Fibroblast of skin of left biceps (primary cell): Measurements from ENCODE around the gene APLNR.

Experiments used
- DNase-seq, 2 experiments: peaks; one replicate each; pipeline ENCODE4 v3.0.0-alpha.2; 2013; ENCODE audit warnings: low read depth in 2 of 2

Gene APLNR

DNA sequence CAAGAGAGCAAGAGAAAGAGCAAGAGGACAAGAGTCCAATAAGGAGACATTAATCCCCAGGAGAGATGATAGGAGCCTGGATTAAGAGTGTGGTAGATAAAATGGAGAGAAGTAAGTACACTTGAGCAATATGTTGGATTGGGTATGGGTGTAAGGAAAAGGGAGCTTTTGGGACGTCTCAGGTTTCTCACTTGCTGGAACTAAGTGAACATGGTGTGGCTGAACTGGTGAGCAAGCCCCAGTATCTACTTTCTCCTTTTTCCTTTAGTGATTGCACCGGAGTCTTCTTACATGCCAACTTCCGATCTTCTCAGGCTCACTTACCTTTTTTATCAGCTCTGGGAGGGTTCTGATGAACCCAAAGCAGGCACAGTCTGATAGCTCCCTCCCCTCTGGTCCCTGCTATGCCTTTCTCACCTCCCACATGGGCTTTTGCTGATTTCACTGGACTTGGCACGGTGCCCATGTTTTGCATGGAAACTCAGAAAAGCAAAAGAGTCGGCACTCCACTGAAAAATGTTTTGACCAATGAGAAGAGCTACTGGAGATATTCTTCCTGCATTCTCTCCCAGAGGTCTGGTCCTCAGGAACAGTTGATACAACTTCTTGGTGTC is 14.5 kb upstream of the APLNR start:
- DNase-seq, result no peak

DNA sequence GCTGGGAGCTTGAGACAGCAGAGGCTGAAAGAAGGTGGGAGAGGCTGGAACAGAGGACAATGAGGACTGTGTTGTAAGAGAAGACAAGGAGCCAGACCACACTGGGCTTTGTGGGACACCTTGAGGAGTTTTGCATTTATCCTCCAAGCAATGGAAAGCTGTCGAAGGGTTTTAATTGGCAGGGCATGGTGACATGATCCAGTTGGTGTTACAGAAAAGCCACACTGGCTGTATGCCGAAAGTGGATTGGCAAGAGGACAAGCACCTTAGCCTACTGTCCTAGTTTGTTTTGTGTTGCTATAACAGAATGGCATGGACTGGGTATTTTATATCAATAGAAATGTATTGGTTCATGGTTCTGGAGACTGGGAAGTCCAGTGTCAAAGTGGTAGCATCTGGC is 14.0 kb upstream of the APLNR start:
- DNase-seq, result no peak

DNA sequence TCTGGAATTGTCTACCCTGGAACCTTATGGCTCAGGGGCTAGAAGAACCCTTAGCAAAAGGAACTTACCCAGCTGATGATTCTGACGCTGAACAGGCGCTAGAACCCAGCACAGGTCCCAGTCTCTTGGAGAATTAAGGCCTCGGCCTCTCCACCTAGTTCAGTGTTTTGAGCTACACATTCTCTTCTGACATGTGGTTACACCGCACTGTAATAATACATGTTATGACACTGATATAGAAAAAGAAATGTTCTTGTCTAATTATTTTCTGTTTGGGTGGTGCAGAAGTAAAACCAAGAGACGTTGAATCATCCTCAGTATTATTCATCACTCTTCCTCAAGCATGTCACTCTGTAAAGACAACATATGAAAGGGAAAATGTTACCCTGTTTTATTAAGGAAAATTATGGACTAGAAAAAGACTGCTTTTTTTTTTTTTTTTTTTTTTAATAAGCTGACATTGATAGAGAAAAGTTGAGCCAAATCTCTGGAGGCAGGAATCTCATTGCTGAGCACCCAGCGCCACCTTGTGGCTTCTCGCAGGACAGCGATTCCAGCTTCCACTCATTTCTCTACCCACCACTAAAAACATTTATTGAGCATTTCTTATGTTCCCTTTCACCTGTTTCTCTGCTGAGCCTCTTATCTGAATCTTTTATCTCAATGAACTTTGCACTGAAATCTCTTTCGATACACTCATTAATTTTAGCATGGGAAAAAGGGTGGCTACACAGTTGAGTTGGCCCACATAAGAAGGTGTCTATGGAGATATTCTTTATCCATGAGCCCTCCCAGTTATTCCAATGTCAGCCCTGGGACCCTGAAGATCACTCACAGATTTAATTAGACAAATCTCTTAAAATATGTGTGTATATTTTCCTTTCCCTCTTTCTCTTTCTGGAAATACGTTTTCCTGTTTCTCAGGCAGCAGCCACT is 12.6 kb upstream of the APLNR start:
- DNase-seq, result peak; percentile 8 to 12

DNA sequence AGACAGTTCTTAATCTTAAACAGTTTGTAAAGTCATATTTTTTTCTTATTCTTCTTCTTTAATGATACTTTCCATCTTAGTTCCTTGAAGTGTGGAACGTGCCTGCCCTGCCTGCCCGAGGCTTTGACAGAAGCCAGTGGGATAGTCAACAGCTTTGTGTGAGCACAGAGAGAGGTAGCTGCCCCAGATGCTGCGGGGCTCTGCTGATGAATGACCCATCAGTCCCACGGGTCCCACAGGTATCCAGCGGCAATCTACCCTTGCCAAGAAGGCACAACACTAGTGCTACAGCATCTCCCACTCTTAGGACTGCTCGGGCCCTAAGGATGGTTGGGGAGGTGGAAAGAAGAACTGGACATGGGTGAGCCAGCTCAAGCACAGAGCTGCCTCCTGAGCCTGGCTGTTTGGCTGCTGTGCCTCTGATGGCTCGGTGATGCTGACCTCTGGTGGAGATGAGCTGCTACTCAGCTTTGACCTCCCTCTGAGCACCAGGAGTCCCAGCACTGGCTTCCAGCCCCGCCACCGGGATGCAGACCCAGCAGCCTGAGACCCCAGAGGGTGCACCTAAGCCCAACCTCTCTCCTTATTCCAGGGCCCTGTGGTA is 11.8 kb upstream of the APLNR start:
- peak; percentile 24 to 25 for DNase-seq

GRCh38 chr11:57244911-57245310 is 7.9 kb upstream of the APLNR start:
- DNase-seq, result no peak

DNA sequence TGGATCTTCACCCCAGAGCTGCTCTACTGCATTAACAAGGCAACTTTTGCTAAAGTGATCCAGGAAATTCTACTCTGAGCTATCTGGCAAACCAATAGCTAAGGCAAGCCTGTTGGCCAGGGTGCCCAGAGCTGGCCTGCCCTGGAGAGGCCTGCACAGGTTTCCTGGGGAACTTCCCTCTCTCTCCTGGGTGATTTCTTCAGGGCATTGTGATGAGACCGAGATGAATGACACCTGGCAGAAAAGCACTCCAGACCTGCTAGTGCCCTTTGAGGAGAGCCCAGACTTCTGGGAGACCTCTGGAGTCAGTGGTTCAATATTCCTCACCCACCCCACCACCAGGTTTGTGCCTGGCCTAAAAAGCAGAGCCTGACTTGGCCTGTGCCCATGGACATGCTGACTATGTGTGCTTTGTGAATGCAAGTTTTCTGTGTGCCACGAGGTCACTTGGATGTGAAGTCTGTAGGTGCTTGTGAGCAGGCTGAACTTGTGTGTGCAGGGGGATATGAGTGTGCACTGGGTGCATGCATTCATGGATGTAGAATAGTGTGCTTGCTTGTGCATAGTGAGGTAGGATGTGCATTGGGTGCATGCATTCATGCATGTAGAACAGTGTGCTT is 4.4 kb upstream of the APLNR start:
- DNase-seq, result no peak

DNA sequence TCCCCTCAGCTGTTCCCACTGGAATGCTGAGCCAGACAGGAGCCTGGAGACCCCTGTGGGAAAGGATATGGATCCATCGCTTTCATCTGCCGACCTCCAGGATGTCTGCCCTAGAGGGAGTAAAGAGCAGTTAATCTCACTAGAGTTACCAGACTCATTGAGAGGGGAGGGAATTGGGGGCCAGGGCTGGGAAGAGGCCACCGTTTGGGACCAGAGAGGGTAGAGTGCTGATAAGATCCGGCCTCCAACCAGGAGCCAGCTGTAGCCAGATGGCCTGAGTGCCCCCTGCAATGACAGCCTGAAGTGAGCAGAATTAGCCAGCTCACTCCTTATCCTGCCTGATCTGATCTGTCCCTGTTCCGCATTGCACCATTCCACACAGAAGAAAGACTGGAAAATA is 3.7 kb upstream of the APLNR start:
- no peak for DNase-seq

DNA sequence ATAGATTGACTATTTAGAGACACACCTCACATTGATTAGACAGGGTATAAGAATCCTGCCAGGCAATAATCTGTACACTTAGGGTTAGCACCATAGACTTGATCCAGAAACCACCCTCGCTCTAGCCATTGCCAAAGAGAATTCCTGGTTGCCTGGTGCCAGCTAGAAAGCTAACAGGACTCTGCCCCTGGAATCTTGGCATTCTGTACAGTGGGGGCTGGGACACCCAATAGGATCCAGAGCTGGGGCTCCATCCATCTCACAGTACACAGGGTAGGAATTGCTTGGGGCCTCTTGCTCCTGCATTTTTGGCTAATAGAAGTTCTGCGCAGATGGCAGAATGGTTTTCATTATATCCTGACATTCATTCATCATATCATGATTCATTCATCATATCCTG is 3.0 kb upstream of the APLNR start:
- DNase-seq, result no peak

DNA sequence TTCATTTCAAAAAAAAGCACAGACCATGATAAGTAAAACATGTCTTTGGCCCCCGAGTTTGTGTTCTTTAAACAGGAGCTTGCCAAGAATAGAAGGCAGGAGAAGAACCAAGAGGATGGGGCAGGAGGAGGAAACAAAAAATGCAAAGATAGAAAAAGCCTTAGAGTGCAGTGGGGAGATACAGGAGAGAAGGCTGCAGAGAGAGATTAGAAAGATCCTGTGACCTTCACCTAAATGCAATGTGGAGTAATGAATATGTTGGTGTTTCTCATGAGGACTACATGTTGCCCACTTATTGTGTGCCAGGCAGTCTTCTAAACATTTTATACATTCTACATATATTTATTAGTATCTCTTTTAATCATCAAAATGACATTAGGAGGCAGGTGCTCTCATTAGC is 2.3 kb upstream of the APLNR start:
- no peak for DNase-seq

- DNase-seq, result no peak
These were observed 1.0 kb downstream of the APLNR start for GRCh38 chr11:57235761-57236703.

DNA sequence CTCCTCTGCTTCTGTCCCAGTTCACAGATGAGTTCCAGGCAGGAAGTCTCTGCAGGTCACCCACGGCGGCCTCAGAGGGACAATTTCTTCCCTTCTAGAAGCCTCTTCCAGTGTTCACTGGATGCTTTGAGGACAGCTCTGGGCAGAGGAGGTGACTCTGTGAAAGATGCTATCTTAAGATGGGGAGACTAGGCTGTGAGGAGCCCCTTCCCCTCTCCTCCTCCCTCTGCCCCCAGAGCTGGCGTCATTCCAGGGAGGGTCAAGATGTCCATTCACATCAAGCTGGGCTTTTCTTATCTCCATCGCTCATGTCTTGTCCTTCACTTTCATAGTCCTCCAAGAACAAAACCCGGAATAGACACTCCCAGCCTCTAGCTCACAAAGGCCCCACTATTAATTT is 3.3 kb downstream of the APLNR start:
- no peak for DNase-seq

- no peak for DNase-seq
These were observed 5.4 kb downstream of the APLNR start for GRCh38 chr11:57231539-57232253.

GRCh38 chr11:57230791-57231538 is 6.1 kb downstream of the APLNR start:
- no peak for DNase-seq

DNA sequence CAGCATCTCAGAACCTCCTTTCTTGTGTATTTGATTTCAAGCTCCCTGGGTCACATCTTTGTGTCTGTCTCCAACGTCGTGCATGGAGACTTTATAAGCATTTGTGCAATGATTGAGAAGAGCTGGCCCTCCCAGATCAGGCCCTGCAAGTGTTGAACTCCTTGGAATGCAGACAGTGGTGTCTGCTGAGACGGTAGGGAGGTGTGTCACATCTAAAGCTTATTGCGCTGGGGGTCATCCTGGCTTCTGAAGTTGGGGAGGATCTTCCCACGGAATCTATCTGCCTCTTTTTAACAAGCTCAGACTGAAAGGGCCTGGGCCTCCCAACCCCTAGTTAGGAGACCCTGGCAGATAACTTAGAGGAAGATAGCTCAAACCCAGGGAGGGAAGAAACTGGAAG is 6.7 kb downstream of the APLNR start:
- no peak for DNase-seq

DNA sequence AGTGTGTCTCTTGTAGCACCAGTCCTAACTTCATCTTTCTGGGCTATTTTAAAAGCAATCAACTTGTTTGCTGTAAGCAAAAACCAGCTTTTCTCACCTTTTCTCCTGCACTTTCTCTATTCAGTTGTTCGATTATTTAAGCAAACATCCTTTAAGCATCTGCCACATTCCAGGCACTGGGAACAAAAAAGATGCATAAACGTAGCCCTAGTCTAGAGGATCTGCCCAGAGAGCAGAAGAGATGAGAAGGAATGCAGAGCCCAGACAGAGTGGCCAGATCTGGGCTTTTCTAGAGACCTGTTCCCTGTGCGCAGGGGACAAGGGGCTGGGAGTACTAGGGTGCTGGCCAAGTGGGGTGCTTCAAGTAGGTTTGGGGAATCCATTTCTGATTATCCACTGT is 8.4 kb downstream of the APLNR start:
- DNase-seq, result no peak

- DNase-seq, result no peak
These were observed 12.5 kb downstream of the APLNR start for GRCh38 chr11:57224537-57224936.

- DNase-seq, result no peak
These were observed 12.9 kb downstream of the APLNR start for GRCh38 chr11:57224128-57224527.

GRCh38 chr11:57223601-57224000 is 13.4 kb downstream of the APLNR start:
- no peak for DNase-seq

GRCh38 chr11:57222239-57222638 is 14.8 kb downstream of the APLNR start:
- DNase-seq, result no peak
